Activated B cell treated with CpG ODN at 0.5 μM for 24 hours (primary cell): ENCODE measurements around the gene LPP. TPM values are rescaled to one million over a fixed set of nuclear protein-coding genes. Genes with fewer than 3 reads are reported as not detected.

Experiments used
- ATAC-seq: fragments of 200-7000 bp; cut with Tn5 transposase; one replicate; pipeline ENCODE4 v1.10.0; 2021; ENCODE audit warnings: low read depth, mild to moderate bottlenecking, moderate library complexity
- CTCF ChIA-PET: fragments of 350-600 bp; sonication (Branson Sonifier 250); formaldehyde crosslinking; loops from one replicate; lab custom pipeline; 2021; ENCODE audit warnings: antibody characterized with exemption; lab: Charles Lee
- POLR2A ChIA-PET: fragments of 350-600 bp; sonication (Branson Sonifier 250); formaldehyde crosslinking; loops from one replicate; lab custom pipeline; 2021; ENCODE audit warnings: antibody characterized with exemption; lab: Charles Lee
- DNase-seq: peaks from one replicate; pipeline ENCODE4 v3.0.0; 2022
- H3K27ac Mint-ChIP-seq: one replicate; pipeline ENCODE4 v1.8.0; 2020; ENCODE audit warnings: mixed read lengths
- H3K27me3 Mint-ChIP-seq: one replicate; pipeline ENCODE4 v1.8.0; 2021; ENCODE audit warnings: mixed read lengths
- H3K36me3 Mint-ChIP-seq: one replicate; pipeline ENCODE4 v1.8.0; 2021; ENCODE audit warnings: low read depth, mixed read lengths
- H3K4me1 Mint-ChIP-seq: one replicate; pipeline ENCODE4 v1.8.0; 2021; ENCODE audit warnings: mixed read lengths
- H3K4me3 Mint-ChIP-seq: one replicate; pipeline ENCODE4 v1.8.0; 2020; ENCODE audit warnings: mild to moderate bottlenecking, mixed read lengths
- H3K9me3 Mint-ChIP-seq: one replicate; pipeline ENCODE4 v1.8.0; 2020; ENCODE audit warnings: mixed read lengths
- CTCF ChIP-seq: fragments of 200-600 bp; IDR thresholded peaks from one replicate; pipeline ENCODE4 v1.8.0; 2022; ENCODE audit warnings: antibody characterized with exemption, mild to moderate bottlenecking
- intact Hi-C: fragments of 100-400 bp; cut with micrococcal nuclease; formaldehyde crosslinking; loops from one replicate; pipeline ENCODE4 v1.15.1; 2024
- total RNA-seq: library from RNA; stranded (reverse); gene quantifications from 2 replicates; pipeline ENCODE4 v1.2.3, GENCODE V29; 2022

The LPP gene
- total RNA-seq, 1 donor from 2014 or later: 60.1 TPM

GRCh38 chr3:188470508-188471130 is 316.7 kb downstream of the LPP start:
- Mint-ChIP-seq H3K4me3 (no peak overlapping the region), H3K27me3 (no peaks in the 10 kb centered on the region), H3K4me1 (peaks cover 35% of the 10 kb centered on the region), H3K36me3 (peaks cover 12% of the 10 kb centered on the region), H3K27ac (no peak overlapping the region), H3K9me3 (peaks cover 2% of the 10 kb centered on the region)
- CTCF ChIA-PET: no interaction called here
- POLR2A ChIA-PET: interaction anchor here (0.6 to 1.6 kb wide), 4 partner anchors 10 to 103 kb away, joined by 3 to 4 read pairs (median 3); no protein-coding TSS in a partner anchor
- no peak for TF ChIP-seq CTCF
- no peak for ATAC-seq
- DNase-seq: no peak
- intact Hi-C loops: no loop called here

GRCh38 chr3:188471723-188472122 is 317.8 kb downstream of the LPP start:
- no peak for ATAC-seq

GRCh38 chr3:188472336-188472735 is 318.4 kb downstream of the LPP start:
- ATAC-seq (no peak), DNase-seq (no peak)
- ChIA-PET CTCF (no interaction called here), POLR2A (interaction anchor here (1.3 to 1.6 kb wide), 4 partner anchors 9 to 727 kb away, joined by 3 to 6 read pairs (median 4); partner anchors contain the start of gene BCL6)
- intact Hi-C loops: loop anchor here (2.0 kb wide), 1 partner anchor 14 kb away; no protein-coding TSS in a partner anchor
- Mint-ChIP-seq H3K4me1 (peaks cover 39% of the 10 kb centered on the region), H3K9me3 (peaks cover 2% of the 10 kb centered on the region), H3K27me3 (no peaks in the 10 kb centered on the region), H3K36me3 (peaks cover 12% of the 10 kb centered on the region), H3K4me3 (no peak overlapping the region), H3K27ac (peak overlapping the region; percentile 77)
- TF ChIP-seq CTCF: no peak

More at GRCh38 chr3:188471723-188472122, 317.8 kb downstream of the LPP start:
- intact Hi-C loops: loop anchor here (2.0 kb wide), 1 partner anchor 13 kb away; no protein-coding TSS in a partner anchor
- H3K4me1 Mint-ChIP-seq: peaks cover 35% of the 10 kb centered on the region
- peaks cover 12% of the 10 kb centered on the region for H3K36me3 Mint-ChIP-seq
- no peak overlapping the region for H3K4me3 Mint-ChIP-seq
- ChIA-PET CTCF (no interaction called here), POLR2A (interaction anchor here (0.6 to 1.6 kb wide), 6 partner anchors 9 to 726 kb away, joined by 3 to 6 read pairs (median 3); partner anchors contain the start of gene BCL6)
- TF ChIP-seq CTCF: no peak
- H3K9me3 Mint-ChIP-seq: peaks cover 2% of the 10 kb centered on the region
- H3K27ac Mint-ChIP-seq: peak overlapping the region; percentile 77
- H3K27me3 Mint-ChIP-seq: no peaks in the 10 kb centered on the region
- DNase-seq: no peak

GRCh38 chr3:188473045-188473444 is 319.1 kb downstream of the LPP start:
- intact Hi-C loops: loop anchor here (2.0 kb wide), 1 partner anchor 14 kb away; no protein-coding TSS in a partner anchor
- no peak for TF ChIP-seq CTCF

GRCh38 chr3:188473591-188474288 is 319.8 kb downstream of the LPP start:
- intact Hi-C loops: loop anchor here (2.0 kb wide), 1 partner anchor 15 kb away; no protein-coding TSS in a partner anchor
- ATAC-seq (no peak), DNase-seq (no peak)
- Mint-ChIP-seq H3K4me3 (no peak overlapping the region), H3K27me3 (no peaks in the 10 kb centered on the region), H3K27ac (peak overlapping the region; percentile 9), H3K36me3 (peaks cover 3% of the 10 kb centered on the region), H3K9me3 (no peaks in the 10 kb centered on the region), H3K4me1 (peaks cover 41% of the 10 kb centered on the region)
- POLR2A ChIA-PET: interaction anchor here (0.6 to 1.0 kb wide), 3 partner anchors 14 to 1445 kb away, joined by 3 to 9 read pairs (median 4); no protein-coding TSS in a partner anchor
- CTCF ChIA-PET: no interaction called here
- TF ChIP-seq CTCF: no peak

More at GRCh38 chr3:188473045-188473444, 319.1 kb downstream of the LPP start:
- ChIA-PET CTCF (no interaction called here), POLR2A (interaction anchor here (0.8 kb wide), 1 partner anchor 15 kb away, joined by 3 read pairs; no protein-coding TSS in a partner anchor)
- no peaks in the 10 kb centered on the region for H3K9me3 Mint-ChIP-seq
- H3K36me3 Mint-ChIP-seq: peaks cover 9% of the 10 kb centered on the region
- ATAC-seq (no peak), DNase-seq (no peak)
- H3K4me1 Mint-ChIP-seq: peaks cover 40% of the 10 kb centered on the region
- H3K27me3 Mint-ChIP-seq: no peaks in the 10 kb centered on the region
- peak overlapping the region; percentile 9 for H3K27ac Mint-ChIP-seq
- H3K4me3 Mint-ChIP-seq: no peak overlapping the region
